Glutamatergic neuron (in vitro differentiated cells): ENCODE data around the gene ZKSCAN3. TPM values are rescaled to one million over a fixed set of nuclear protein-coding genes. Genes with fewer than 3 reads are reported as not detected.
"Not testable (repeated sequence)": the region's sequence is repeated elsewhere in the genome, so short reads cannot be mapped to it uniquely, and the experiment has no call there.

Experiments
- DNase-seq: peaks from one replicate; pipeline ENCODE4 v3.0.0; 2022
- H3K27ac Mint-ChIP-seq: one replicate; pipeline ENCODE4 v1.8.0; 2020; ENCODE audit warnings: mild to moderate bottlenecking, mixed read lengths, inconsistent platforms; ENCODE audit not compliant: unreplicated experiment
- H3K27me3 Mint-ChIP-seq: one replicate; pipeline ENCODE4 v1.8.0; 2020; ENCODE audit warnings: mild to moderate bottlenecking, moderate library complexity, mixed read lengths, inconsistent platforms; ENCODE audit not compliant: unreplicated experiment
- H3K36me3 Mint-ChIP-seq: one replicate; pipeline ENCODE4 v1.8.0; 2020; ENCODE audit warnings: mild to moderate bottlenecking, mixed read lengths, inconsistent platforms; ENCODE audit not compliant: unreplicated experiment
- H3K4me1 Mint-ChIP-seq: one replicate; pipeline ENCODE4 v1.8.0; 2020; ENCODE audit warnings: mild to moderate bottlenecking, low read depth, mixed read lengths, inconsistent platforms; ENCODE audit not compliant: unreplicated experiment
- H3K4me3 Mint-ChIP-seq: one replicate; pipeline ENCODE4 v1.8.0; 2020; ENCODE audit warnings: mild to moderate bottlenecking, mixed read lengths, inconsistent platforms; ENCODE audit not compliant: unreplicated experiment
- H3K9me3 Mint-ChIP-seq: one replicate; pipeline ENCODE4 v1.8.0; 2020; ENCODE audit warnings: mild to moderate bottlenecking, moderate library complexity, mixed read lengths, inconsistent platforms; ENCODE audit not compliant: unreplicated experiment
- CTCF ChIP-seq: fragments of 200-600 bp; sonication (generic); IDR thresholded peaks from one replicate; pipeline ENCODE4 v1.5.0; 2021; ENCODE audit not compliant: partially characterized antibody, unreplicated experiment
- long read RNA-seq: library from polyadenylated mRNA; unstranded; transcript quantifications from one replicate; pipeline ENCODE4 v2.0.0, GENCODE V29; 2020; ENCODE audit not compliant: unreplicated experiment
- total RNA-seq: library from RNA; stranded (reverse); fragmentation: NEBNext Ultra II Directional; extraction: Animal tissue kit (Norgen Biotek cat#: 25700); gene quantifications from one replicate; pipeline ENCODE4 v1.2.1, GENCODE V29; 2021; ENCODE audit not compliant: unreplicated experiment

The ZKSCAN3 gene
- total RNA-seq, result 16.0 TPM
- long read RNA-seq, partial matches to known transcripts, result 0 of 4 reads
- long read RNA-seq, other reads (novel, unspliced or antisense), result 4 of 4 reads

DNA sequence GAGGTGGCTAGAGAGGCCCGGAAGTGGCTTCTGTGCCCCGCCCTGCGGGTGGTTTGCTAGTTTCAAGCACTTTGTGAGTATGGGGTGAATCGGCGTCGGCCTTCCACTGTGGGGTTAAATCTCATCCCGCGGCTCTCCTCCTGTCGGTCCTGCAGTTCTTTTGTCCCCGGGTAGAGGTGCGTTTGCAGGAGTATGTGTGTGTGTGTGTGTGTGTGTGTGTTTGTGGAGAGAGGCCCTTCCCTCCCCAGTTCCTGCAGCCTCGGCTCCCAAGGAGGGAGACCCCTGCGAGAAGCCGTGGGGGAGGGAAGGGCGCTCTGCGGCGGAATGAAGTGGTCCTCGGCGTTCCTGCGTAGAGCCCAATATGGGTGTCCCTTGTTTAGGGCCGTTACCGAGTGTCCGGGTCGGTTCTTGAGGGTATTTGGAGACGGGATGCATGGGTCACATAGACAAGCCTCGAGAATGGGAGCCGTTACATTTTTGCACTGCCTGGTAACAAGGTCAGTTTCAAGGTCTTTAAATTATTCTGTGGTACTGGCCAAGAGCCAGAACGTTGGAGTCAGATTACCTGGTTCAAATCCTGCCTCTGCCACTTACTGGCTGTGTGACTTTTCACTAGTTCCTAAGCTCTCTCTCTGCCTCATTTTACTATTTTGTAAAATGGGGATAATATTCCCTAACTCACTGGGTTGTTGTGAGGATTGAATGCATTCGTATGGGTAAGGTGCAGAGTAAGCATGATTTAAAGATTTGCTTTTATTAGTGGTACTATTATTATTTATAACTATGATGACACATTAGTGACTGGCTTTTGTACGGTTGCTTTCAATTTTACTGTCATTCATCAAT is at the start of gene ZKSCAN3:
ZKSCAN3 (plus strand) TSS at position 56 of the 846 bp plus-strand sequence. CDS start 9,640 bp downstream, outside the sequence.
- TF ChIP-seq CTCF, result no peak
- no peaks in the 10 kb centered on the region for H3K36me3 Mint-ChIP-seq
- peak; percentile 84 for DNase-seq
- no peaks in the 10 kb centered on the region for H3K9me3 Mint-ChIP-seq
- peaks cover 8% of the 10 kb centered on the region for H3K4me1 Mint-ChIP-seq
- peak within 1 kb of the TSS; percentile 95 for H3K27ac Mint-ChIP-seq
- H3K27me3 Mint-ChIP-seq, result peaks cover 2% of the 10 kb centered on the region
- peak within 1 kb of the TSS; percentile 99 for H3K4me3 Mint-ChIP-seq

- DNase-seq, result no peak
- peaks cover 2% of the 10 kb centered on the region for H3K27me3 Mint-ChIP-seq
- H3K4me3 Mint-ChIP-seq, result no peak overlapping the region
- TF ChIP-seq CTCF, result no peak
- H3K9me3 Mint-ChIP-seq, result peaks cover 2% of the 10 kb centered on the region
- no peak overlapping the region for H3K27ac Mint-ChIP-seq
- no peaks in the 10 kb centered on the region for H3K4me1 Mint-ChIP-seq
- peaks cover 7% of the 10 kb centered on the region for H3K36me3 Mint-ChIP-seq
Observed at GRCh38 chr6:28303570-28303969, 46.2 kb upstream of the ZKSCAN3 start.

GRCh38 chr6:28306363-28306762 is 43.4 kb upstream of the ZKSCAN3 start:
- H3K36me3 Mint-ChIP-seq, H3K27me3 Mint-ChIP-seq, H3K4me3 Mint-ChIP-seq, DNase-seq, H3K9me3 Mint-ChIP-seq, H3K4me1 Mint-ChIP-seq, H3K27ac Mint-ChIP-seq: not testable (repeated sequence)

DNA sequence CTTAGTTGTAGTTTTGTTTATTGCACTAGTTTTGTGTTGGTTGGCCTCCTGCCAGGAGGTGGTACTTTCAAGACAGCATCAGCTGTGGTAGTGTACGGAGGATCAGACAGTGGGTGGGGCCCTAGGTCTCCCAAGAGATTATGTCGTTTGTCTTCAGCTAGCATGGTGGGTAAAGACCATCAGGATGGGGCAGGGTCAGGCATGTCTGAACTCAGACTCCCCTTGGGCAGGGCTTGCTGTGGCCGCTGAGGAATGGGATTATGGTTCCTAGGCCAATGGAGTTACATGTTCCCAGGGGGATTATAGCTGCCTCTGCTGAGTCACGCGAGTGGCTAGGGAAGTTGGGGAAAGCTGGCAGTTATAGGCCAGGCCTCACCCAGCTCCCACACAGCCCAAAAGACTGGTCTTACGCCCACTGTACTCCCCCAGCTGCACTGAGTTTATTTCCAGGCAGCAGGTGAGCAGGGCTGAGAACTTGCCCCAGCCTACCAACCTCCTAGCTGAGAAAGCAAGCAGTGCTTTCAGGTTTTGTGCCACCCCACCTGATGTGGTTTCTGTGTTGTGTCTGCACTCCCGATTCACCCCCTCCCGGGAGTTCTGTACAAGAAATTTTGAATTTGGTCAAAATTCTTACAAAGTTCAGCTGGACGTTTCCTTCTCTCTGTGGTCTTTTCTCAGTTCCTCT is 38.5 kb upstream of the ZKSCAN3 start:
- Mint-ChIP-seq H3K36me3 (no peaks in the 10 kb centered on the region), H3K4me3 (no peak overlapping the region), H3K4me1 (no peaks in the 10 kb centered on the region), H3K27ac (no peak overlapping the region), H3K27me3 (no peaks in the 10 kb centered on the region), H3K9me3 (no peaks in the 10 kb centered on the region)
- DNase-seq, result no peak
- no peak for TF ChIP-seq CTCF

GRCh38 chr6:28312939-28313338 is 36.8 kb upstream of the ZKSCAN3 start:
- Mint-ChIP-seq H3K27ac (no peak overlapping the region), H3K4me3 (no peak overlapping the region), H3K27me3 (no peaks in the 10 kb centered on the region), H3K4me1 (no peaks in the 10 kb centered on the region), H3K36me3 (no peaks in the 10 kb centered on the region), H3K9me3 (no peaks in the 10 kb centered on the region)
- no peak for DNase-seq
- TF ChIP-seq CTCF, result no peak
